ENCODE results near the gene FARP1.

Gene FARP1

GRCh38 chr13:98103942-98104880 is 38.7 kb upstream of the FARP1 start:
- TF ChIP-seq ZNF843 (tag by site-specific recombination; IDR thresholded peaks at IDR 0.05) = no peak
- TF ChIP-seq ZNF510 (tag by site-specific recombination; IDR thresholded peaks at IDR 0.05; ENCODE audit: insufficient replicate concordance) = no peak
- no peak for TF ChIP-seq ZNF239 (tag by site-specific recombination; IDR thresholded peaks at IDR 0.05)
- TF ChIP-seq ZNF777 (tag by site-specific recombination; IDR thresholded peaks at IDR 0.05; ENCODE audit: borderline replicate concordance) = no peak
- no peak for TF ChIP-seq SP2 (tag by site-specific recombination; IDR thresholded peaks at IDR 0.05)
- no peak for TF ChIP-seq ZSCAN4 (tag by site-specific recombination; IDR thresholded peaks at IDR 0.05)
- no peak for TF ChIP-seq KLF8 (tag by site-specific recombination; IDR thresholded peaks at IDR 0.05)
- ChIA-PET CTCF (interaction anchor here (0.6 to 1.1 kb wide), 8 partner anchors 11 to 1272 kb away, joined by 3 to 7 read pairs (median 3); no protein-coding TSS in a partner anchor), POLR2A (no interaction called here)
- Histone ChIP-seq H3K4me3 (ENCODE audit: low read depth, low read length) (no peak overlapping the region), H3K36me3 (ENCODE audit: control insufficient read depth in 2 of 2, insufficient read depth in 1 of 2, low read length in 2 of 2) (no peaks in the 10 kb centered on the region), H3K4me1 (ENCODE audit: control insufficient read depth, insufficient read depth, low read length) (no peaks in the 10 kb centered on the region), H3K9me3 (ENCODE audit: control insufficient read depth, insufficient read depth, low read depth, low read length) (no peaks in the 10 kb centered on the region), H3K27ac (ENCODE audit: extremely low read depth, low read depth, low read length) (no peak overlapping the region)

- no peaks in the 10 kb centered on the region for H3K4me1 ChIP-seq (ENCODE audit: control insufficient read depth, insufficient read depth, low read length)
- no peak overlapping the region for H3K4me3 ChIP-seq (ENCODE audit: low read depth, low read length)
- POLR2A ChIA-PET = no interaction called here
- H3K9me3 ChIP-seq (ENCODE audit: control insufficient read depth, insufficient read depth, low read depth, low read length) = no peaks in the 10 kb centered on the region
- CTCF ChIA-PET = no interaction called here
- H3K27ac ChIP-seq (ENCODE audit: extremely low read depth, low read depth, low read length) = no peak overlapping the region
- TF ChIP-seq ZNF768 (tag by site-specific recombination; IDR thresholded peaks at IDR 0.05) = no peak
- no peak for TF ChIP-seq ZNF658 (tag by site-specific recombination; IDR thresholded peaks at IDR 0.05)
- no peak for TF ChIP-seq ZNF518A (tag by site-specific recombination; conservative IDR thresholded peaks at IDR 0.05; ENCODE audit: low read depth)
- TF ChIP-seq PRDM4 (tag by site-specific recombination; IDR thresholded peaks at IDR 0.05) = peak; percentile 32; the same call in 1 of the 2 replicates
- no peaks in the 10 kb centered on the region for H3K36me3 ChIP-seq (ENCODE audit: control insufficient read depth in 2 of 2, insufficient read depth in 1 of 2, low read length in 2 of 2)
Measured at GRCh38 chr13:98105929-98106336, 37.0 kb upstream of the FARP1 start.

GRCh38 chr13:98108341-98108740 is 34.6 kb upstream of the FARP1 start:
- TF ChIP-seq ZNF791 (tag by site-specific recombination; IDR thresholded peaks at IDR 0.05) = no peak
- TF ChIP-seq SALL2 (tag by site-specific recombination; IDR thresholded peaks at IDR 0.05; ENCODE audit: borderline replicate concordance) = no peak
- no peak for TF ChIP-seq ZSCAN18 (tag by site-specific recombination; IDR thresholded peaks at IDR 0.05)
- no peak for TF ChIP-seq ZNF350 (tag by site-specific recombination; IDR thresholded peaks at IDR 0.05)
- no peak for TF ChIP-seq ZNF544 (tag by site-specific recombination; IDR thresholded peaks at IDR 0.05)
- no peaks in the 10 kb centered on the region for H3K4me1 ChIP-seq (ENCODE audit: control insufficient read depth, insufficient read depth, low read length)
- ChIA-PET CTCF (no interaction called here), POLR2A (no interaction called here)
- no peaks in the 10 kb centered on the region for H3K36me3 ChIP-seq (ENCODE audit: control insufficient read depth in 2 of 2, insufficient read depth in 1 of 2, low read length in 2 of 2)
- H3K27ac ChIP-seq (ENCODE audit: extremely low read depth, low read depth, low read length) = no peak overlapping the region
- H3K9me3 ChIP-seq (ENCODE audit: control insufficient read depth, insufficient read depth, low read depth, low read length) = no peaks in the 10 kb centered on the region
- no peak overlapping the region for H3K4me3 ChIP-seq (ENCODE audit: low read depth, low read length)
